ENCODE measurements around the gene PWP1. TPM values are rescaled to one million over a fixed set of nuclear protein-coding genes. Genes with fewer than 3 reads are reported as not detected.
"Not testable (repeated sequence)": the region's sequence is repeated elsewhere in the genome, so short reads cannot be mapped to it uniquely, and the experiment has no call there.

PWP1 gene
- total RNA-seq, 2 donors from 2014 or later: 38.4 to 72.9 TPM

DNA sequence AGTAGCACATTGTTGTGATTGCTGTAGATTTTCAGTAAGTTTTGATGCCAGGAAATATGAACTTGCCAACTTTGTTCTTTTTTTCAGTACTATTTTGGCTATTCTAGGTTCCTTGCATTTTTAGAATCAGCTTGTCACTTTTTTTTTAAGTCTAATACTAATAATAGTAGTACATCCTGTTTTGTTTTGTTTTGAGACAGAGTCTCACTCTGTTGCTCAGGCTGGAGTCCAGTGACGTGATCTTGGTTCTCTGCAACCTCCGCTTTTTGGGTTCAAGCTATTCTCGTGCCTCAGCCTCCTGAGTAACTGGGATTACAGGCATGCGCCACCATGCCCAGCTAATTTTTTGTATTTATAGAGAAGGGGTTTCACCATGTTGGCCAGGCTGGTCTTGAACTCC, 16.5 kb downstream of the PWP1 start:
- TF ChIP-seq, protein P1, sequence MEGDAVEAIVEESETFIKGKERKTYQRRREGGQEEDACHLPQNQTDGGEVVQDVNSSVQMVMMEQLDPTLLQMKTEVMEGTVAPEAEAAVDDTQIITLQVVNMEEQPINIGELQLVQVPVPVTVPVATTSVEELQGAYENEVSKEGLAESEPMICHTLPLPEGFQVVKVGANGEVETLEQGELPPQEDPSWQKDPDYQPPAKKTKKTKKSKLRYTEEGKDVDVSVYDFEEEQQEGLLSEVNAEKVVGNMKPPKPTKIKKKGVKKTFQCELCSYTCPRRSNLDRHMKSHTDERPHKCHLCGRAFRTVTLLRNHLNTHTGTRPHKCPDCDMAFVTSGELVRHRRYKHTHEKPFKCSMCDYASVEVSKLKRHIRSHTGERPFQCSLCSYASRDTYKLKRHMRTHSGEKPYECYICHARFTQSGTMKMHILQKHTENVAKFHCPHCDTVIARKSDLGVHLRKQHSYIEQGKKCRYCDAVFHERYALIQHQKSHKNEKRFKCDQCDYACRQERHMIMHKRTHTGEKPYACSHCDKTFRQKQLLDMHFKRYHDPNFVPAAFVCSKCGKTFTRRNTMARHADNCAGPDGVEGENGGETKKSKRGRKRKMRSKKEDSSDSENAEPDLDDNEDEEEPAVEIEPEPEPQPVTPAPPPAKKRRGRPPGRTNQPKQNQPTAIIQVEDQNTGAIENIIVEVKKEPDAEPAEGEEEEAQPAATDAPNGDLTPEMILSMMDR (IDR thresholded peaks at IDR 0.05): no peak
- DNase-seq (ENCODE audit: low spot score) (no peak), ATAC-seq (ENCODE audit: insufficient number of reproducible peaks, low FRiP score, low read depth) (no peak)
- Histone ChIP-seq H3K27ac (peak overlapping the region; percentile 65 to 81), H3K27me3 (replicated peaks; ENCODE audit: insufficient read depth) (no peaks in the 10 kb centered on the region), H3K4me1 (ENCODE audit: control insufficient read depth in 1 of 2, low read depth in 2 of 2) (peaks cover 7 to 9% of the 10 kb centered on the region in 2 donors), H3K9me3 (no peaks in the 10 kb centered on the region), H3K36me3 (peaks cover 62% of the 10 kb centered on the region), H3K4me3 (no peak overlapping the region)

DNA sequence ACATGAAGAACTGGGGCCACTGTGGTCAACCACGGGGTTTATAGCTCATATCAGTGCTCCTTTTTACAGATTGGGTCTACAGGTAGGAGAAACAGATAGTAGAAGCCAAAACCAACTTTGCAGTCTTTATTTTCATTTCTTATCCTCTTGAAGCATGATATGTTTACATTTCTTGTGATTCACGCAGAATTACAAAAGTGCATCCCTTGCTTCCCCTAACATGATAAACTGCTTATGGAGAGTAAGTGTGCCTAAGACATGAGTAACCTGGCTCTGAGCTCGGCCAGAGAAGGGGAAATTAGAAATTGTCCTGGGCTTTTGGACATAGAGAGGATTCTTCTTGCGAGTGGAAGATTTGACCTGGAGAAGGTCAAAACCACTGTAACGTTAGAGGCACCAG, 18.4 kb downstream of the PWP1 start:
- Histone ChIP-seq H3K36me3 (peaks cover 55% of the 10 kb centered on the region), H3K27me3 (replicated peaks; ENCODE audit: insufficient read depth) (no peaks in the 10 kb centered on the region), H3K27ac (no peak overlapping the region), H3K9me3 (no peaks in the 10 kb centered on the region), H3K4me1 (ENCODE audit: control insufficient read depth in 1 of 2, low read depth in 2 of 2) (peaks cover 7 to 9% of the 10 kb centered on the region in 2 donors), H3K4me3 (no peak overlapping the region)
- TF ChIP-seq, protein P1 (IDR thresholded peaks at IDR 0.05): no peak
- DNase-seq (ENCODE audit: low spot score) (no peak), ATAC-seq (ENCODE audit: insufficient number of reproducible peaks, low FRiP score, low read depth) (no peak)

DNA sequence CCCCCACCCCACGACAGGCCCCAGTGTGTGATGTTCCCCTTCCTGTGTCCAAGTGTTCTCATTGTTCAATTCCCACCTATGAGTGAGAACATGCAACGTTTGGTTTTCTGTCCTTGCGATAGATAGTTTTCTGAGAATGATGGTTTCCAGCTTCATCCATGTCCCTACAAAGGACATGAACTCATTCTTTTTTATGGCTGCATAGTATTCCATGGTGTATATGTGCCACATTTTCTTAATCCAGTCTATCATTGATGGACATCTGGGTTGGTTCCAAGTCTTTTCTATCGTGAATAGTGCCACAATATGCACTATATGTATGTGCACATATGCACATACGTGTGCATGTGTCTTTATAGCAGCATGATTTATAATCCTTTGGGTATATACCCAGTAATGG, 19.9 kb downstream of the PWP1 start:
- not testable (repeated sequence) for H3K27me3 ChIP-seq (replicated peaks; ENCODE audit: insufficient read depth); H3K4me1 ChIP-seq (ENCODE audit: control insufficient read depth in 1 of 2, low read depth in 2 of 2); ATAC-seq (ENCODE audit: insufficient number of reproducible peaks, low FRiP score, low read depth); DNase-seq (ENCODE audit: low spot score); H3K27ac ChIP-seq; H3K9me3 ChIP-seq; H3K4me3 ChIP-seq
- peaks cover 53% of the 10 kb centered on the region for H3K36me3 ChIP-seq

DNA sequence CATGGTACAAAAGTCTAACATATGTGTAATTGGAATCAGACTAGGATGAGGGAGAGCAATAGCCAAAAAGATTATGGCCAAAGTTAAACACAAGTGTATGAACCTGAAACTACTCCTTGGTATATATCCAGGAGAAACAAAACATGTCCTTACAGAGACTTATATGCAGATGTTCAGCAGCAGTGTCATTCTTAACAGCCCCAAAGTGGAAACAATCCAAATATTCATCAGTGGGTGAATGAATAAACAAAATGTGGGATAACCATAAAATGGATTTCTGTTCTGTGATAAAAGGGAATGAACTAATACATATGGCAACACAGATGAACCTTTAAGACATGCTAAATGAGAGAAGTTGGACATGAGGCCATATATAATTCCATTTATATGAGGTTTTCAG, 30.2 kb downstream of the PWP1 start:
- peaks cover 32% of the 10 kb centered on the region for H3K36me3 ChIP-seq
- no peaks in the 10 kb centered on the region for H3K27me3 ChIP-seq (replicated peaks; ENCODE audit: insufficient read depth)
- TF ChIP-seq, protein P1 (IDR thresholded peaks at IDR 0.05): no peak
- no peak overlapping the region for H3K27ac ChIP-seq
- DNase-seq (ENCODE audit: low spot score): no peak
- no peak for ATAC-seq (ENCODE audit: insufficient number of reproducible peaks, low FRiP score, low read depth)
- H3K4me3 ChIP-seq: no peak overlapping the region
- H3K4me1 ChIP-seq (ENCODE audit: control insufficient read depth in 1 of 2, low read depth in 2 of 2): no peaks in the 10 kb centered on the region
- H3K9me3 ChIP-seq: no peaks in the 10 kb centered on the region

DNA sequence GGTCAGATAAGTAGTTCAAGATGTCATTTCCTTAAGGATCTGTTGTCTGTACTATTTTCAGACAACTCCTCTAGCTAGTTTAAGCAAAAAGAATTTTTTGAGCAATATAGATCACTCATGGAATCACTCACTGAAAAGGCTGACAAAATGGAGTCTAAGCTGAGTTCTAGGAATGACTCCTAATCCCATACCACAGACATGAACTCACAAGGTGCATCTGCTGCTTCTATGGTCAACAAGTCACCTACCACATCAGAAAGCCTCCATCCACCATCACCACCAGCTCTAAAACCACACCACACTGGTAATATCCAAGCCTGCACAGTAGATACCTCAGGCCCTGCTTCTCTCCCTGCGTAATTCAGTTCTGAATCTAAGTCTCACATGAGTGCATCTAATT, 33.0 kb downstream of the PWP1 start:
- Histone ChIP-seq H3K9me3 (no peaks in the 10 kb centered on the region), H3K36me3 (peaks cover 14% of the 10 kb centered on the region), H3K27me3 (replicated peaks; ENCODE audit: insufficient read depth) (no peaks in the 10 kb centered on the region), H3K27ac (no peak overlapping the region), H3K4me3 (no peak overlapping the region), H3K4me1 (ENCODE audit: control insufficient read depth in 1 of 2, low read depth in 2 of 2) (no peaks in the 10 kb centered on the region)
- no peak for ATAC-seq (ENCODE audit: insufficient number of reproducible peaks, low FRiP score, low read depth)
- DNase-seq (ENCODE audit: low spot score): no peak
- TF ChIP-seq, protein P1 (IDR thresholded peaks at IDR 0.05): no peak

DNA sequence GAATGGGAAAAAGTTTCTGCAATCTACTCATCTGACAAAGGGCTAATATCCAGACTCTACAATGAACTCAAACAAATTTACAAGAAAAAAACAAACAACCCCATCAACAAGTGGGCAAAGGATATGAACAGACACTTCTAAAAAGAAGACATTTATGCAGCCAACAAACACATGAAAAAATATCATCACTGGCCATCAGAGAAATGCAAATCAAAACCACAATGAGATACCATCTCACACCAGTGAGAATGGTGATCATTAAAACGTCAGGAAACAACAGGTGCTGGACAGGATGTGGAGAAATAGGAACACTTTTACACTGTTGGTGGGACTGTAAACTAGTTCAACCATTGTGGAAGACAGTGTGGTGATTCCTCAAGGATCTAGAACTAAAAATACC, 41.7 kb downstream of the PWP1 start:
- not testable (repeated sequence) for H3K27me3 ChIP-seq (replicated peaks; ENCODE audit: insufficient read depth); ATAC-seq (ENCODE audit: insufficient number of reproducible peaks, low FRiP score, low read depth); H3K4me1 ChIP-seq (ENCODE audit: control insufficient read depth in 1 of 2, low read depth in 2 of 2); DNase-seq (ENCODE audit: low spot score); H3K9me3 ChIP-seq; H3K27ac ChIP-seq; H3K4me3 ChIP-seq; H3K36me3 ChIP-seq

DNA sequence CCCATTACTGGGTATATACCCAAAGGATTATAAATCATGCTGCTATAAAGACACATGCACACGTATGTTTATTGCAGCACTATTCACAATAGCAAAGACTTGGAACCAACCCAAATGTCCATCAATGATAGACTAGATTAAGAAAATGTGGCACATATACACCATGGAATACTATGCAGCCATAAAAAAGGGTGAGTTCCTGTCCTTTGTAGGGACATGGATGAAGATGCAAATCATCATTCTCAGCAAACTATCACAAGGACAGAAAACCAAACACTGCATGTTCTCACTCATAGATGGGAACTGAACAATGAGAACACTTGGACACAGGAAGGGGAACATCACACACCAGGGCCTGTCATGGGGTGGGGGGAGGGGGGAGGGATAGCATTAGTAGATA, 42.1 kb downstream of the PWP1 start:
- not testable (repeated sequence) for H3K27me3 ChIP-seq (replicated peaks; ENCODE audit: insufficient read depth); H3K9me3 ChIP-seq; H3K4me3 ChIP-seq; ATAC-seq (ENCODE audit: insufficient number of reproducible peaks, low FRiP score, low read depth); DNase-seq (ENCODE audit: low spot score); H3K27ac ChIP-seq; H3K36me3 ChIP-seq; H3K4me1 ChIP-seq (ENCODE audit: control insufficient read depth in 1 of 2, low read depth in 2 of 2)
